Measurements from ENCODE around the gene ALDH3B2.
"Not testable (repeated sequence)": the region's sequence is repeated elsewhere in the genome, so short reads cannot be mapped to it uniquely, and the experiment has no call there.

Gene ALDH3B2

DNA sequence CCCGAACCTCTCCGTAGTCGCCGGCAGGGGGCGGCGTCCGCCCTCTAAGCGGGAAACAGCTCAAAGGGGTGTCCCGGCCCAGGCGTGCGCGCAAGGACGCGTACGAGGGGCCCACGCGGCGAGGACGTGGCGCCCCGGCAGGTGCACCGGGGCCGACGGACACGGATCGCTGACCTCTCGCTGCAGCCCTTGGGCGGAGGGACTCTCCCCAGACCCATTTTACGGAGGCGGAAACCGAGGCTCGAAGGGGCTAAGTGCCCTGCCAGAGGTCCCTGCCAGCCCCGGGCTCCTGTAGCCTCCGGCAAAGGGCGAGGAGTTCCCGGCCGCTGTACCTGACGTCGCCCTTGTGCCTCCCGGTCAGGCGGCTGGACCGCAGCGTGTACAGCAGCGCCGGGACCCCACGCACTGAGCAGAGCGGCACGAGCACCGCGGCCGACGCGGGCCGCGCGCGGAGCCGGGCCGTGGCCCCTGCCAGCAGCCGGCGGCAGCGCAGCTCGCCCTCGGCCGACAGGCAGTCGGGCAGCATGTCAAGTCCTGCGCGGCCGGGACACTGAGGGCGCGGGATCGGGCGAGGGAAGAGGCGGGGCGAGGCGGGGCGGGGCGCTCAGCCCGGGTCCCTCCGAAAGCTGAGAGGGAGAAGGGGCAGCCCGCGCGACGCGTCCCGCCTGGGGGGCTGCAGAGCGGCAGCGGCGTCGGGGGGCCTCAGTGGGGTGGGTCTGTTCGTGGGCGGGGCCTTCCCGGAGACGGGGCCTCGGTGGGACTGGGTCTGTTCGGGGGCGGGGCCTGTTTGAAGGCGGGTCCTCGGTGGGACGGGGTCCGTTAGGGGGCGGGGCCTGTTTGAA lies 44.8 kb downstream of the ALDH3B2 start, which contains the start of gene NUDT8:
Gene NUDT8, minus strand, starts transcription at position 552 of the 842 bp plus-strand sequence. Its CDS starts 26 bp downstream, at position 526.
- peak; percentile 80 to 86 for DNase-seq (ENCODE audit: low read depth in 2 of 2)

DNA sequence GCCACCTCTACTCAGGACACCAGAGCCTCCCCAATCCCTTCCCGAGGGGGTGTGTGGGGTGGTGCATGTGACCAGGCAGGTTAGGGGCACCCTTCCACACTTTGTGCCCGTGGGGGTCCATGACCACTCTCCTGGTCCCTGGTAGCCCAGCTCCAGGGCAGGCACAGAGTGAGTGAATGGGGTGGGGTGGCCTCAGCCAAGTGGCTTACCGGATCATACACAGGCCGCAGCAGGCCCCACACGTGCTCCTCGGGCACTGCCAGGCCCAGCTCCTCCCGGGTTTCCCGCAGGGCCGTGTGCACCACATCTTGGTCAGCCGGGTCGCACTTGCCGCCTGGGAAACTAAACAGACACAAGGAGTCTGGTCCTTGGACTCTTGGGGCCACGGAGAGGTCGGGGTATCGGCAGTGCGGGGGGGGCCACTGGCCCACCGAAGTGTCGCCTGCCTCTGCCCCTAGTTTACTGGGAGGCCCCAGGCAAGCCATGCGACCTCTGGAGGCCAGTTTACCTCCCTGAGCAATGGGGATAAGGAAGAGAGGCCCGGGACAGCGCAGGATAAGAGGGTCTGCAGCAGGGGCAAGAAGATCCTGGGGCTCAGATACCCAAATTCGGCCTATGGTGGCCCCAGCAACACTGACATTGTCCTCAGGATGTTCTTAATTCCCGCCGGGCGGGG lies 45.6 kb downstream of the ALDH3B2 start:
- no peak for DNase-seq (ENCODE audit: low read depth in 2 of 2)

DNA sequence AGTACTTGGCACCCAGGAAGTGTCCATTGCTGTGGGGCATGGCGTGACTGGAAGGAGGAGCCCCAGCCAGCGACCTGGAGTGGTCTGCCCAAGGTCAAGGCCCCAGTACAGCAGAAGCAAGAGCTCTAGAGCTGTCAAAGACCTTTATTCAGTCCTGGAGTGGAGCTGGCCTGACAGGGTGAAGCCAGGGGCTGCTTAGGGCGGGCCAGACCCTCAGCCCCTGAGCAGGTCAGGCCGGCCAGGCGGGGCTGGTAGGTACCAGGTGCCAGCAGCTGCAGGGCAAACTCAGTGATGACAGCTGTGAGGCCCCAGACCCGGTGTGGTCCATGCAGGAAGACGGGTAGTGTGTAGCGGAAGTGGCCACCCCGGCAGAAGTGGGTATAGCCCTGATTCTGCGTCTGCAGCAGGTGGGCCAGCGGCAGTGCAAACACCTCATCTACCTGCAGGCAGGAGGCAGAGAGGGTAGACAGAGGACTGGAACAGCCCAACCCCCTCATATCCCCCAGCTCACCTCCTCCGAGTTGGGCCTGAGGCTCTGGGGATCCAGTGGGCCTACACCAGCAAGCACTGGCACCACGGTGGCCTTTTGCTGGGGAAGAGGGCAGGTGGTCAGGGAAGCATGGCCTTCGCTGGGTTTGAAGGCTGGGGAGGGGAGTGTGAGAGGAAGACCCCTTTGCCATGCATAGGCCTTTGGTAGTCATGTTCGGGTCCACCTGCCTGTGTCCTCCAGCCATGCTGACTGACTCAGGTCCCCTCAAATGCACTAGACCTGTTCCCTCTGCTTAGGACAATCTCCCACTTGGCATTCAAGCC lies 46.4 kb downstream of the ALDH3B2 start:
- DNase-seq (ENCODE audit: low read depth in 2 of 2): no peak

DNA sequence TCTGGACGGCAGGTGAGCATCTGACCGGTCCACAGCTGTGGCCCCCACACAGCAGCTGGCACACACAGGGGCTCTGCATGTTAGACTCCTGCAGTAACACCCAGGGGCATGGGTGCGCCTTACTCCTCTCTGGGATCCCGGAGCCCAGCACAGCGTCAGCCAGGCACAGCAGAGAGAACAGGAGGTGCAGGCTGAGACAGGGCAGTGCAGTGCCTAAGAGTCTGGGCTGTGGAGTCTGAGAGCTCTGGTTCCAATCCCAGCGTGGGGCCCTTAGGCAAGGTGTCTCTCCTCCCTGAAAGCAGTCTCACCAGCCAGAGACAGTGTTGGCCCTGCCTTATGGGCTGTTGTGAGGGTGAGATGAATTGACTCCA lies 47.0 kb downstream of the ALDH3B2 start:
- no peak for DNase-seq (ENCODE audit: low read depth in 2 of 2)

DNA sequence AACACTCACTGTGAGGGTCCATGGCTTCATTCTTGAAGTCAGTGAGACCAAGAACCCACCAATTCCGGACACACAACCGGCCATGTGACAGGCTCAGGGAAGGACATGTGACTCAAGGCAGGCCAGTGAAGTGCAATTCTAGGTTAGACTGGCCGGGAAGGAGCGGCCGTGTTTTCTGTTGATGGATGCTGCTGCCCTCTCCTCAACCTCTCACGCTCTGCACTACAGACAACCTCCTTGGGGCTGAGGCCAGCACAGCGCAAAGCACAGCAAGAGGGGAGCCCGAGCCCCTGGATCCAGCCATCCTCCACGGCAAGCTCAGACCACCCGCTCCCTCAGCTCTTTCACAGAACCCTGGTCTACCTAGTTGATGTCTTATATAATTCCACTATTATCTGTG lies 47.5 kb downstream of the ALDH3B2 start:
- DNase-seq (ENCODE audit: low read depth in 2 of 2): no peak

DNA sequence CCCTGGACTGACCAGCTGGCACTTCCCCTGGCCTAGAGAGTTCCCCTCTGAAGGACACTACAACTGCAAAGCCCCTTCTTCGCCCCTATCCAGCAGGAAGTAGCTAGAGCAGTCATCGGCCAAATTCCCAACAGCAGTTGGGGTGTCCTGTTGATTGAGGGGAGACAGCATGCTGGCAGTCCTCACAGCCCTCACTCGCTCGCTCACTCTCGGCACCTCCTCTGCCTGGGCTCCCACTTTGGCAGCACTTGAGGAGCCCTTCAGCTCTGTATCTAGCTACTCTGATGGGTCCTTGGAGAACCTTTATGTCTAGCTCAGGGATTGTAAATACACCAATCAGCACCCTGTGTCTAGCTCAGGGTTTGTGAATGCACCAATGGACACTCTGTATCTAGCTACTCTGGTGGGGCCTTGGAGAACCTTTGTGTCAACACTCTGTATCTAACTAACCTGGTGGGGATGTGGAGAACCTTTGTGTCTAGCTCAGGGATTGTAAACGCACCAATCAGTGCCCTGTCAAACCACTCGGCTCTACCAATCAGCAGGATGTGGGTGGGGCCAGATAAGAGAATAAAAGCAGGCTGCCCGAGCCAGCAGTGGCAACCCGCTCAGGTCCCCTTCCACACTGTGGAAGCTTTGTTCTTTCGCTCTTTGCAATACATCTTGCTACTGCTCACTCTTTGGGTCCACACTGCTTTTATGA lies 48.1 kb downstream of the ALDH3B2 start:
- DNase-seq (ENCODE audit: low read depth in 2 of 2): not testable (repeated sequence)

DNA sequence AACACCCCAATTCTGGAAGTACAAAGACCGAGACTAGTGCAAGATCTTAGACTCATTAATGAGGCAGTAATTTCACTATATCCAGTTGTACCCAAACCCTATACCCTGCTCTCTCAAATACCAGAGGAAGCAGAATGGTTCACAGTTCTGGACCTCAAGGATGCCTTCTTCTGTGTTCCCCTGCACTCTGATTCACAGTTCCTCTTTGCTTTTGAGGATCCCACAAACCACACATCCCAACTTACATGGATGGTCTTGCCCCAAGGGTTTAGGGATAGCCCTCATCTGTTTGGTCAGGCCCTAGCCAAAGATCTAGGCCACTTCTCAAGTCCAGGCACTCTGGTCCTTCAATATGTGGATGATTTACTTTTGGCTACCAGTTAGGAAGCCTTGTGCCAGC lies 50.6 kb downstream of the ALDH3B2 start:
- DNase-seq (ENCODE audit: low read depth in 2 of 2): not testable (repeated sequence)

DNA sequence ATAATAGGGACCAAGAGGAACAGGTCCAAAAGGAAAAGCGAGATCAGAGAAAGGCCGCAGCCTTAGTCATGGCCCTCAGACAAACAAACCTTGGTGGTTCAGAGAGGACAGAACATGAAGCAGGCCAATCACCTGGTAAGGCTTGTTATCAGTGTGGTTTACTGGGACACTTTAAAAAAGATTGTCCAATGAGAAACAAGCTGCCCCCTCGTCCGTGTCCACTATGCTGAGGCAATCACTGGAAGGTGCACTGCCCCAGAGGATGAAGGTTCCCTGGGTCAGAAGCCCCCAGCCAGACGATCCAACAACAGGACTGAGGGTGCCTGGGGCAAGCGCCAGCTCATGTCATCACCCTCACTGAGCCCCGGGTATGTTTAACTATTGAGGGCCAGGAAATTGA lies 51.5 kb downstream of the ALDH3B2 start:
- DNase-seq (ENCODE audit: low read depth in 2 of 2): not testable (repeated sequence)

DNA sequence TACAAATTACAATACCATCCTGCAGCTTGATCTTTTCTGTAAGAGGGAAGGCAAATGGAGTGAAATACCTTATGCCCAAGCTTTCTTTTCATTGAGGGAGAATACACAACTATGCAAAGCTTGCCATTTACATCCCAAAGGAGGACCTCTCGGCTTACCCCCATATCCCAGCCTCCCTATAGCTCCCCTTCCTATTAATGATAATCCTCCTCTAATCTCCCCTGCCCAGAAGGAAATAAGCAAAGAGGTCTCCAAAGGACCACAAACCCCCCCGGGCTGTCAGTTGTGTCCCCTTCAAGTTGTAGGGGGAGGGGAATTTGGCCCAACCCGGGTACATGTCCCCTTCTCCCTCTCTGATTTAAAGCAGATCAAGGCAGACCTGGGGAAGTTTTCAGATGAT lies 52.5 kb downstream of the ALDH3B2 start:
- DNase-seq (ENCODE audit: low read depth in 2 of 2): not testable (repeated sequence)

DNA sequence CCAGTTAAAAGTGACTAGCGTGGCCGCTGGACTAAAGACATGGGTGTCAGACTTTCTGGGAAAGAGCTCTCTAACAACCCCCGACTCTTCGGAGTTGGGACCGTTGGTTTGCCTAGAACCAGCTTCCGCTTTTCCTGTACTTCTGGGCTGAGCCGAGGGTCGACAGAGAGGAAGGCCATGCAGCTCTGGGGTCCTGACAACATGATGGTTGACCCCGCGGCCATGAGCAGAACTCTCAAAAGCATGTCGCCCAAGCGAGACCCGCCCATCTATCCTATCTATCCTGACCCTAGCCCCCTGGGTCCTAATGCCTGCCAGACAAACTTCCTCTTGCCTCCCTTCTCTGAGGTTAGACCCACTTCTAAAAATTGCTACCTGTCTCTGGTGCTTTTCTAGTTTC lies 53.8 kb downstream of the ALDH3B2 start:
- DNase-seq (ENCODE audit: low read depth in 2 of 2): not testable (repeated sequence)

DNA sequence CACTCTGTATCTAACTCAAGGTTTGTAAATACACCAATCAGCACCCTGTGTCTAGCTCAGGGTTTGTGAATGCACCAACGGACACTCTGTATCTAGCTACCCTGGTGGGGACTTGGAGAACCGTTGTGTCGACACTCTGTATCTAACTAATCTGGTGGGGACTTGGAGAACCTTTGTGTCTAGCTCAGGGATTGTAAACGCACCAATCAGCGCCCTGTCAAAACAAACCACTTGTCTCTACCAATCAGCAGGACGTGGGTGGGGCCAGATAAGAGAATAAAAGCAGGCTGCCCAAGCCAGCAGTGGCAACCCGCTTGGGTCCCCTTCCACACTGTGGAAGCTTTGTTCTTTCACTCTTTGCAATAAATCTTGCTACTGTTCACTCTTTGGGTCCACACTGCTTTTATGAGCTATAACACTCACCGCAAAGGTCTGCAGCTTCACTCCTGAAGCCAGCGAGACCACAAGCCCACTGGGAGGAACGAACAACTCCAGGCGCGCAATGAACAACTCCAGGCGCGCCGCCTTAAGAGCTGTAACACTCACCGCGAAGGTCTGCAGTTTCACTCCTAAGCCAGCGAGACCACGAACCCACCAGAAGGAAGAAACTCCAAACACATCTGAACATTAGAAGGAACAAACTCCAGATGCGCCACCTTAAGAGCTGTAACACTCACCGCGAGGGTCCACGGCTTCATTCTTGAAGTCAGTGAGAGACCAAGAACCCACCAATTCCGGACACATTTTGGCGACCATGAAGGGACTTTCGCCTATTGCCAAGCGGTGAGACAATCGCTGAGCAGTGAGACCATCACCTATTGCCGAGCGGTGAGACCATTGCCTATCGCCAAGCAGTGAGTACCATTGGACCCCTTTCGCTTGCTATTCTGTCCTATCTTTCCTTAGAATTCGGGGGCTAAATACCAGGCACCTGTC lies 54.5 kb downstream of the ALDH3B2 start:
- DNase-seq (ENCODE audit: low read depth in 2 of 2): not testable (repeated sequence)

DNA sequence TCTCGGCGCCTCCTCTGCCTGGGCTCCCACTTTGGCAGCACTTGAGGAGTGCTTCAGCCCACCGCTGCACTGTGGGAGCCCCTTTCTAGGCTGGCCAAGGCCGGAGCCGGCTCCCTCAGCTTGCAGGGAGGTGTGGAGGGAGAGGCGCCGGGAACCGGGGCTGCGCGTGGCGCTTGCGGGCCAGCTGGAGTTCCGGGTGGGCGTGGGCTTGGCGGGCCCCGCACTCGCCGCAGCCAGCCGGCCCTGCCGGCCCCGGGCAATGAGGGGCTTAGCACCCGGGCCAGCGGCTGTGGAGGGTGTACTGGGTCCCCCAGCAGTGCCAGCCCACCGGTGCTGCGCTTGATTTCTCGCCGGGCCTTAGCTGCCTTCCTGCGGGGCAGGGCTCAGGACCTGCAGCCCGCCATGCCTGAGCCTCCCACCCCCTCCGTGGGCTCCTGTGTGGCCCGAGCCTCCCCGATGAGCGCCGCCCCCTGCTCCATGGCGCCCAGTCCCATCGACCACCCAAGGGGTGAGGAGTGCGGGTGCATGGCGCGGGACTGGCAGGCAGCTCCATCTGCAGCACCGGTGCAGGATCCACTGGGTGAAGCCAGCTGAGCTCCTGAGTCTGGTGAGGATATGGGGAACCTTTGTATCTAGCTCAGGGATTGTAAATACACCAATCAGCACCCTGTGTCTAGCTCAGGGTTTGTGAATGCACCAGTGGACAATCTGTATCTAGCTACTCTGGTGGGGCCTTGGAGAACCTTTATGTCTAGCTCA lies 55.3 kb downstream of the ALDH3B2 start:
- DNase-seq (ENCODE audit: low read depth in 2 of 2): not testable (repeated sequence)

DNA sequence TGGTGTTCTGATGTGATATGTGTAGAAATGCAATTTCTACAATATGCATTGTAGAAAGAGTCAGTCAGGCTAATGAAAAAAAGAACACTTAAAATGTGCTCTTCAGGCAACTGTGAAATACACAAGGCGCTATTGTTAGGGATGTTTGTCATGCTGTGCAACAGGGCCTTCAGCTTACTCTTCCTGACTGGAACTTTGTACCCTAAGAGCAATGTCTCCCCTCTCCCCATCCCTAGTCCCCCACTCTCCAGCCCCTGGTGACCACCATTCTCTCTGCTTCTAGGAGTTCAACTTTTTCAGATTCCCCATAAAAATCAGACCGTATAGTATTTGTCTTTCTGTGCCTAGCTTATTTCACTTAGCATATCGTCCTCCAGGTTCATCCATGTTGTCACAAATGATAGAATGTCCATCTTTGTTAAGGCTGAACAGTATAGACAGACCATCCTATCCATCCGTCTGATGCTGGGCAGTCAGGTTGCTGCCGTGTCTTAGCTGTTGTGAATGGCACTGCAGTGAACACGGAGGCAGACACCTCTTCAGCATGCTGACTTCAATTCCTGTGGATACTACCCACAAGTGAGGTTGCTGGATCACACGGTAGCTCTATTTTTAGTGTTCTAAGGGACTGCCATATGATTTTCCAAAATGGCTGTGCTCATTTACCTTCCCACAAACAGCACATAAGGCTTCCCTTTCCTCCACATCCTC lies 57.0 kb downstream of the ALDH3B2 start:
- DNase-seq (ENCODE audit: low read depth in 2 of 2): no peak

DNA sequence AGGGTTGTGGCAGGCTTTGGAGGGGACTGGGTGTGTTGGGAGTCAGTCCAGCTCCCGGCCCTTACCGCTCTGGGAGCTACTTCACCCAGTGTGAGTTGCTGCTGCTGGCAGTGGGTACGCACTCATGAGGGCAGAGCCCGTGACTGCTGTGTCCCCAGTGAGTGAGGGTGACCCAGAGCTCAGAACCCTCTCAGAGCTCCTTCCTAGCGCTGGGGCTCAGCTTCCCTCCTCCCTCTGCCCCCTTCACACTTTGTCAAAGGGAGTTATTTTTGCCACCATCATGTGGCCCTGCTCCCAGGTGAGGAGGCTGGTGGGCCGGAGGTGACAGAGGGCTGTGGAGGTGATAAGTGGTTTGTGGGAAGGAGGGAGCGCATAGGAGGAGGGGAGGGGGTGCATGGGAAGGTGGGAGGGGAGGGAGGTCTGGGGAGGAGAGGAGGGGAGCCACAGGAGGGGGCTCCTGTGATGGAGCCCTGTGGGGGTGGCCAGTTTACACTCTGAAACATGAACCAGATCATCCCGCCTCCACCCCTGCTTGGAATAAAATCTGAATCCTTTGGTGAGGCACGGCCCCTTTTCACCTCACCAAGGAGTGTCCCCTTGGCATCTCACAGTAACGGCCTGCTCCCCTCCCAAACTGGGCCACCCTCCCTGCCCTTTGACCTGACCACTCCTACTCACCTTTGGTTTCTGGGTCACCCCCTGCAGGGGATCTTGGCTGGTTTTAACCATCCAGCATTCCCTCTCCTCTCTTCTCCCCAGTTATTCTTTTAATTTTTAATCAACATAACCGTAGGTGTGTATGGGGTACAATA lies 57.8 kb downstream of the ALDH3B2 start:
- DNase-seq (ENCODE audit: low read depth in 2 of 2): no peak

DNA sequence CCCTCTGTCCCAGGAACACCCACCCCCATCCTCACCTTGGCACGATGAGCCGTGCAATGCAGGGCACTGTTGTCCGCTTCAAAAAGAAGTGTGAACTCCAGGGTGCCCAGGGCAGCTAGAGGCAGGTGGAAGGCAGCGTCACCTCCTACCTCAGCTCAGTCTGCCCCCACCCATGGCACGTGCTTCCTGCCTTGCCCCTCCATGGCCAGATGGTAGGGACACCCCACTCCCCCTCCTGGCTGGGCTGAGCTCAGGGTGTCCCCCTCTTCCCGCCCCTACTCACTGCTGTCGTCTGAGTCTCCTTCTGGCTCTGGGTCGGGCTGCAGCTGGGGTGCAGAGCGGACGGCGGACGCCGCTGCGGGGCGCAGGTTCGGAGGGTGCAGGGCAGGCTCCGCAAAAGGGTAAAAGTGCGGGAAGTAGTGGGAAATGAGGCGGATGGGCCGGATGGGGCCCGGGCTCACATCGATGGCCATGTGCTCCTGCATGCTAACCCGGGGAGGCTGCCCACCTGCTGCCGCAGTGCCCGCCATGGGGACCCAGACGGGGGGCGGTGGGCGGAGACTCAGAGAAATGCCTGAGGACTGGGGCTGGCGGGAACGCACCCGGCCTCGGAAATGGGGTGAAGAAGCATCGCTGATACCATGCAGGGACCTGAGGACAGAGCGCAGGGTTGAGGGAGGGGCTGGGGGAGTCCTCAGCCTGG lies 58.5 kb downstream of the ALDH3B2 start:
- DNase-seq (ENCODE audit: low read depth in 2 of 2): no peak

DNA sequence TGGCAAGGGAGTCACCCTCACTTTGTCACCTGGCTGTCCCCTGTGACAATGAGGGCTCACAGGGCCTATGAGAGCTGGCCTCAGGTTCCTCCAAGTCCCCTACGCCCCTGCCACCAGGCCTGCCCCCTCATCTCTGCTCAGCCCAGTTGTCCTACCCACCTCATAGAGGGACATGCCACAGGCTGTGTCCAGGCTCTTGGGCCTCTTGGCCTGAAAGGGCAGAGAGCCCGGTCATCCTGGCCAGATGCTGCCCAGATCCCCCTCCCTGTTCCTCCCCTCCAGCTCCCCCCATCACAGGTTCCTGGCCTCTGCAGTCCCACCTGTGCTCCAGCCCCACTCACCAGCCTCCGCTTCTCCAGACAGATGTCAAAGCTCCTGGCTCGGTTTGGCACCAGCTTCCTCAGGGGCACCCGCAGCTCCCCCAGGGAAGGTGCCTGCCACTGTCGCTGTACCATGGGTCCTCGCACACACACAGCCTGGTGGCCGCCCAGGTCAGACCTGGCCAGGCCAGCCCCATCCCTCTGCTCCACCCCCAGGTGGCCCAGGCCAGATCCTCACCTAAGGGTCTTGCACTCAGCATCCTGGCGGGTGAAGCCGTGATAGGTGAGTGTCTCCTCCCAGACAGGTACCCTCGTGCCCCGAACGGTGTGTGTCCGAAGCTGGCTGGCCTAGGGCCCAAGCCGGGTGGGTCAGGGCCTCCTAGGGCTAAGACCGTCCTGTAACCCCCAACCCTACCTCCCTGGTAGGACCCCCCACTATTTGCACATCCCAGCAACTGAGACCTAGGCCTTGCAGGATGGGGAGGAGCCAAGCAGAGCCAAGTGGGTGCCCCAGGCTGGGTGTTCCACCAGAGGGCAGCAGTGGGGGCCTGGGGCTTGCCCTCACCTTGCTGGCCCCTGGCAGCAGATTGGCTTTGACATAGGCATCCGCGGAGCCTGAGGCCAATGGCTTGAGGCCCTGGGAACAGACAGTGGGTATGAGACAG lies 59.4 kb downstream of the ALDH3B2 start:
- peak; percentile 35 to 60 for DNase-seq (ENCODE audit: low read depth in 2 of 2)
